A549 (cell line): ENCODE data around the gene MYH10. TPM values are rescaled to one million over a fixed set of nuclear protein-coding genes. Genes with fewer than 3 reads are reported as not detected.

Source experiments
- ATAC-seq, 2 experiments: fragments of 200-7000 bp in 1 of 2; fragments of >200 bp in 1 of 2; cut with Nextera tagmentation in 1 of 2; cut with Tn5 transposase in 1 of 2; 3 replicates each; pipeline versions ENCODE4 v1.8.0 to v1.9.1; 2018 to 2020; ENCODE audit warnings: mild to moderate bottlenecking in 1 of 2, moderate library complexity in 1 of 2
- CTCF ChIA-PET: fragments of 300-600 bp; sonication (Branson Sonifier 250); formaldehyde crosslinking; extraction: SDS; loops from one replicate; lab custom pipeline; 2021; ENCODE audit warnings: antibody characterized with exemption, inconsistent platforms; lab: Yijun Ruan, JAX
- POLR2A ChIA-PET: fragments of 350-600 bp; formaldehyde crosslinking; extraction: SDS; loops from one replicate; lab custom pipeline; 2021; ENCODE audit warnings: antibody characterized with exemption, inconsistent platforms; lab: Yijun Ruan, JAX
- DNase-seq, 2 experiments: peaks; one replicate each; pipeline versions ENCODE4 v3.0.0 to v3.0.0-alpha.2; 2011 to 2016; ENCODE audit warnings: low read depth in 1 of 2, low spot score in 1 of 2
- FAIRE-seq: peaks from 2 replicates; lab custom pipeline; 2011; peaks lifted over from hg19 to GRCh38; lab: Jason Lieb, UNC
- H3K27ac ChIP-seq, 2 experiments: fragments of >200 bp; sonication (Bioruptor Twin); formaldehyde crosslinking; 3 replicates each; pipeline ENCODE4 v1.5.1; 2016 to 2017
- H3K4me1 ChIP-seq: fragments of >200 bp; sonication (Bioruptor Twin); formaldehyde crosslinking; 3 replicates; pipeline ENCODE4 v1.6.1; 2016
- H3K4me2 ChIP-seq: fragments of >200 bp; sonication (Bioruptor Twin); formaldehyde crosslinking; 3 replicates; pipeline ENCODE4 v1.6.1; 2016
- H3K4me3 ChIP-seq: fragments of >200 bp; sonication (Bioruptor Twin); formaldehyde crosslinking; 3 replicates; pipeline ENCODE4 v1.5.1; 2016
- H3K9me3 ChIP-seq: fragments of >200 bp; sonication (Bioruptor Twin); formaldehyde crosslinking; 3 replicates; pipeline ENCODE4 v1.6.1; 2016
- BHLHE40 ChIP-seq: IDR thresholded peaks from 2 replicates; pipeline ENCODE4 v1.6.1; 2012; ENCODE audit warnings: low read depth, low read length, inconsistent platforms
- CBX8 ChIP-seq: fragments of 200-600 bp; sonication (generic); IDR thresholded peaks from 2 replicates; pipeline ENCODE4 v1.6.1; 2016
- EHMT2 ChIP-seq: fragments of 200-600 bp; sonication (generic); IDR thresholded peaks from 2 replicates; pipeline ENCODE4 v1.6.1; 2016; ENCODE audit warnings: antibody characterized with exemption, low read depth, mild to moderate bottlenecking, moderate library complexity
- ESRRA ChIP-seq: fragments of 150-350 bp; IDR thresholded peaks from 2 replicates; pipeline ENCODE4 v1.6.1; 2014; ENCODE audit warnings: mild to moderate bottlenecking, low read length, borderline replicate concordance
- FOSB ChIP-seq: fragments of 250-450 bp; sonication (Bioruptor Pico); IDR thresholded peaks from 2 replicates; pipeline ENCODE4 v1.5.0; 2020; ENCODE audit warnings: mild to moderate bottlenecking, moderate library complexity
- HES2 ChIP-seq: fragments of >200 bp; sonication (Bioruptor Twin); formaldehyde crosslinking; IDR thresholded peaks from 2 replicates; pipeline ENCODE4 v1.6.1; 2016
- KDM1A ChIP-seq: fragments of 200-600 bp; sonication (generic); IDR thresholded peaks from 2 replicates; pipeline ENCODE4 v1.6.1; 2016; ENCODE audit warnings: low read depth, mild to moderate bottlenecking
- KDM5A ChIP-seq: fragments of 200-600 bp; sonication (generic); IDR thresholded peaks from 2 replicates; pipeline ENCODE4 v1.6.1; 2016; ENCODE audit warnings: antibody characterized with exemption, mild to moderate bottlenecking
- MAFK ChIP-seq: fragments of 450-650 bp; IDR thresholded peaks from 2 replicates; pipeline ENCODE4 v1.6.1; 2014; ENCODE audit not compliant: partially characterized antibody
- MYC ChIP-seq: IDR thresholded peaks from 2 replicates; pipeline ENCODE4 v1.6.1; 2012; ENCODE audit warnings: mild to moderate bottlenecking, inconsistent platforms, low read length, improper control_type of control experiment, borderline replicate concordance
- NPAS2 ChIP-seq: fragments of 250-450 bp; sonication (Bioruptor Pico); IDR thresholded peaks from 2 replicates; pipeline ENCODE4 v1.8.0; 2022; ENCODE audit warnings: mild to moderate bottlenecking, moderate library complexity, borderline replicate concordance
- NR3C1 ChIP-seq: fragments of >200 bp; sonication (Bioruptor Twin); formaldehyde crosslinking; IDR thresholded peaks from 3 replicates; pipeline ENCODE4 v1.6.1; 2017
- PBX3 ChIP-seq: IDR thresholded peaks from 2 replicates; pipeline ENCODE4 v1.6.1; 2012
- POLR2A ChIP-seq: IDR thresholded peaks from 2 replicates; pipeline ENCODE4 v1.6.1; 2012; ENCODE audit warnings: mild to moderate bottlenecking, low read length
- RARB ChIP-seq: fragments of 250-450 bp; sonication (Bioruptor Pico); IDR thresholded peaks from 2 replicates; pipeline ENCODE4 v1.8.0; 2021; ENCODE audit warnings: mild to moderate bottlenecking, moderate library complexity
- RNF2 ChIP-seq: fragments of 200-600 bp; sonication (generic); IDR thresholded peaks from 2 replicates; pipeline ENCODE4 v1.6.1; 2016; ENCODE audit warnings: low read depth, mild to moderate bottlenecking, antibody characterized with exemption, moderate library complexity, borderline replicate concordance
- SMC3 ChIP-seq: fragments of >200 bp; sonication (Bioruptor Twin); formaldehyde crosslinking; IDR thresholded peaks from 3 replicates; pipeline ENCODE4 v1.6.1; 2018; ENCODE audit warnings: inconsistent platforms
- SREBF2 ChIP-seq: fragments of 450-650 bp; IDR thresholded peaks from 2 replicates; pipeline ENCODE4 v1.6.1; 2014; ENCODE audit warnings: mild to moderate bottlenecking, moderate library complexity
- ZNF302 ChIP-seq: fragments of 250-450 bp; sonication (Bioruptor Pico); IDR thresholded peaks from 2 replicates; pipeline ENCODE4 v1.9.0; 2021; ENCODE audit warnings: inconsistent platforms, mild to moderate bottlenecking, moderate library complexity
- ZSCAN20 ChIP-seq: fragments of 250-450 bp; sonication (Bioruptor Pico); IDR thresholded peaks from 2 replicates; pipeline ENCODE4 v1.8.0; 2022; ENCODE audit warnings: mild to moderate bottlenecking, moderate library complexity
- WGBS: methylation state at CpG from one replicate; pipeline ENCODE4 v1.1.6; 2017; ENCODE audit errors: missing lambda C conversion rate; 5-methylcytosine and 5-hydroxymethylcytosine counted together
- polyA plus RNA-seq, 4 experiments: library from polyadenylated mRNA; depleted of rRNA in 3 of 4; stranded (reverse); fragments of >200 nt; fragmentation: RNase III in 1 of 4; extraction: RNeasy Plus Mini Kit Qiagen cat#74134 plus additional on column Dnase treatment in 1 of 4; gene quantifications; 2 replicates in 3 of 4; 3 replicates in 1 of 4; pipeline ENCODE4 v1.2.3, GENCODE V29; 2011 to 2017
- TF ChIP-seq, protein P1 (sequence below): fragments of 250-450 bp; sonication (Bioruptor Pico); IDR thresholded peaks from 2 replicates; pipeline ENCODE4 v1.5.0; 2020; ENCODE audit warnings: low read depth, mild to moderate bottlenecking, moderate library complexity

MYH10 gene
- polyA plus RNA-seq, 2 of the 4 experiments (the other 2 are of a cell fraction), result 26.5 to 28.3 TPM

DNA sequence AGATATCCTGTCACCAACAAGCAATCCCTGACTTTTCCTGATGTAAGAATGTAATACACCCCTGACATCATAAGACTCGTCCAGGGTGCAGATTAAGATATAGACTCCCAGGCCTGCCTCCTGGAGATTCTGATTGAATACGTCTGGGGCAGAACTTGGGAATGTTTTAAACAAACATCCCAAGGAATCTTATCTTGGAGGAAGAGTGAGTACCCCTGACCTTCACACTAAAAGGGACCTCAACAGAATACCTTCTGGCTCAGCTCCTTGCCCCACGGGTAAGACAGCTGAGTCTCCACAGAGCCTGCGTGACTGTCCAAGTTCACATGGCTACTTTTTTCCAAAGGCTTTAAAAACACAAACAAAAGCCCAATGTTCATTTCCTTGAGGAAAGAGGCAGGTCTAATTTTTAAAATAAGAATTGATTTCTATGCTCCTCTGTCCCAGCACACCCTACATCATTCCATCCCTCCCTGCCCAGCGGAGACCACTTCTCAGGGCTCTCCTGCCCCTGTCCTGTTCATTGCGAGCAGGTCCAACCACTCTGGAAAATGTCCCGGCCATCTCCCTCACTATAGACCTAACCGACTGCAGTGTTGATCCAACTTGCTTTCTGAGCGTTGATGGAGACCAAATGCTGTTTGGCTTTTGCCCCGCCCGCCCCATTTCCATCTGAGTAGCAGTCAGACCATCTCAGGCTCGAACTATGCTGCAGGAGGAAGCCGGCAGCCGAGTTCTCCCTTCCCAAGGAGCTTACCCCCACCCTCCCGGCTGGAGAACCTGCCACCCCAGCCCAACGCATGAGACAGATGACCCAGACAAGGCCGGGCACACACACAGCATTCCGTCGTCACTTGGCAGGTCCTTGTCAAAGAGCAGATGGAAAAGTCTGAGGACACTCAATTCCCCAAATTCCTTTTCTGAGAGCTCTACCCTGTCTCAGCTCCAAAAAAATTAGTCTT is 44.1 kb upstream of the MYH10 start:
- ChIA-PET CTCF (interaction anchor here (0.8 to 1.8 kb wide), 4 partner anchors 12 to 23 kb away, joined by 3 to 5 read pairs (median 3); no protein-coding TSS in a partner anchor), POLR2A (no interaction called here)
- ATAC-seq (peak; percentile 35 to 38; a peak in 3 of 6 replicates), DNase-seq (no peak), FAIRE-seq (no peak)
- 60% methylated on average over 19 of the region's 19 CpGs for WGBS
- Histone ChIP-seq H3K4me2 (no peak overlapping the region), H3K27ac (no peak overlapping the region), H3K4me3 (no peak overlapping the region), H3K9me3 (peaks cover 10% of the 10 kb centered on the region; the same call in 2 of the 3 replicates), H3K4me1 (no peaks in the 10 kb centered on the region)
- TF ChIP-seq ZSCAN20 (no peak), PBX3 (no peak), NPAS2 (CRISPR knock-in tag) (no peak)
- TF ChIP-seq, protein P1, sequence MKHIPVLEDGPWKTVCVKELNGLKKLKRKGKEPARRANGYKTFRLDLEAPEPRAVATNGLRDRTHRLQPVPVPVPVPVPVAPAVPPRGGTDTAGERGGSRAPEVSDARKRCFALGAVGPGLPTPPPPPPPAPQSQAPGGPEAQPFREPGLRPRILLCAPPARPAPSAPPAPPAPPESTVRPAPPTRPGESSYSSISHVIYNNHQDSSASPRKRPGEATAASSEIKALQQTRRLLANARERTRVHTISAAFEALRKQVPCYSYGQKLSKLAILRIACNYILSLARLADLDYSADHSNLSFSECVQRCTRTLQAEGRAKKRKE (CRISPR knock-in tag), result no peak

GRCh38 chr17:8673612-8674011 is 43.1 kb upstream of the MYH10 start:
- FAIRE-seq (no peak), DNase-seq (no peak), ATAC-seq (peak; percentile 45 to 57; a peak in 4 of 6 replicates)
- H3K4me2 ChIP-seq, result no peak overlapping the region
- POLR2A ChIA-PET, result no interaction called here
- no peak for TF ChIP-seq HES2
- TF ChIP-seq MAFK, result no peak
- no peak for TF ChIP-seq SREBF2
- no peak for TF ChIP-seq RNF2
- TF ChIP-seq CBX8, result no peak
- TF ChIP-seq BHLHE40, result no peak
- TF ChIP-seq SMC3, result no peak
- TF ChIP-seq NR3C1, result no peak
- no peak for TF ChIP-seq ESRRA
- TF ChIP-seq KDM5A, result no peak
- TF ChIP-seq PBX3, result no peak
- no peak for TF ChIP-seq POLR2A
- TF ChIP-seq FOSB (CRISPR knock-in tag), result no peak
- TF ChIP-seq ZNF302 (CRISPR knock-in tag), result no peak
- 68% methylated on average over 1 of the region's 1 CpG for WGBS
- H3K27ac ChIP-seq, result no peak overlapping the region
- peaks cover 9% of the 10 kb centered on the region; the same call in 2 of the 3 replicates for H3K9me3 ChIP-seq
- CTCF ChIA-PET, result interaction anchor here (0.8 to 1.8 kb wide), 3 partner anchors 8 to 13 kb away, joined by 3 to 5 read pairs (median 5); no protein-coding TSS in a partner anchor
- H3K4me1 ChIP-seq, result no peaks in the 10 kb centered on the region
- no peak overlapping the region for H3K4me3 ChIP-seq

DNA sequence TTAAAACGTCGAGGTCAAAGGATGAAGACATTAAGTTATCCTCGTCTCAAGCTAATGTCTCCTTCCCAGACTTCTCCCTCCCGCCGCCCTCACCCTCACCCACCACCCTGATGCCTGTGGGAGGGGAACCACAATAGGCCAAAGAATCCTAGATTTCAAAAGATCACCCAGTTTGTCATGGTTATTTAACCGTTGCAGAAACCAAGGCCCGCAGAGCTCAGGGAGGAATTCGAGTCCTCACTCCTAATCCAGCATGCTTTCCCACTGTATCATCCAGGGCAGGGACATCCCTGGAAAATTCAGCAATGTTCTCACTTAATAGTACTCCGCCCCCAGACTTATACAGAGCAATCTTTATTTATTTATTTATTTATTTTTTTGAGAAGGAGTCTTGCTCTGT is 41.8 kb upstream of the MYH10 start:
- POLR2A ChIA-PET, result no interaction called here

More for the DNA sequence above, 41.8 kb upstream of the MYH10 start:
- DNase-seq (no peak), FAIRE-seq (no peak)
- CTCF ChIA-PET, result interaction anchor here (1.2 to 1.6 kb wide), 2 partner anchors 15 to 114 kb away, joined by 5 to 7 read pairs; no protein-coding TSS in a partner anchor
- WGBS, result 63% methylated on average over 9 of the region's 9 CpGs
- no peak overlapping the region for H3K4me3 ChIP-seq
- no peak for TF ChIP-seq KDM1A
- no peak for TF ChIP-seq MYC
- no peak for TF ChIP-seq RARB (CRISPR knock-in tag)
- TF ChIP-seq POLR2A, result no peak
- no peak for TF ChIP-seq EHMT2
- TF ChIP-seq, all 56 proteins: peak for 0
- Histone ChIP-seq H3K4me1 (no peaks in the 10 kb centered on the region), H3K27ac (no peak overlapping the region), H3K4me2 (no peak overlapping the region), H3K9me3 (no peaks in the 10 kb centered on the region)
- ATAC-seq, result no peak
